ENCODE data around the gene RELN. TPM values are rescaled to one million over a fixed set of nuclear protein-coding genes. Genes with fewer than 3 reads are reported as not detected.

The RELN gene
- total and polyA plus RNA-seq, 9 of the 15 experiments (the other 6 are each of a cell fraction or from before 2014, with no cell fraction given): 12.9 to 43.2 (median 18.1) TPM

GRCh38 chr7:103989785-103990767 lies 618 bp upstream of the RELN start (continued):
- TF ChIP-seq ZNF444 (CRISPR knock-in tag; IDR thresholded peaks at IDR 0.05) (no peak), KDM2B (CRISPR knock-in tag; IDR thresholded peaks at IDR 0.05) (0 out of 2 replicates have a peak, but pooled peaks have one; percentile 74), CTCF (IDR thresholded peaks at IDR 0.05 in 2 of 3, conservative IDR thresholded peaks at IDR 0.05 in 1 of 3; ENCODE audit: insufficient read depth in 2 of 3, low read depth in 1 of 3, low read length in 3 of 3) (peak in 2 of 3 experiments; percentile 31 to 69; a peak in 4 of 6 replicates), HDAC2 (IDR thresholded peaks at IDR 0.05) (peak; percentile 57; the same call in 1 of the 2 replicates), ZFP1 (CRISPR knock-in tag; IDR thresholded peaks at IDR 0.05) (no peak), CXXC5 (CRISPR knock-in tag; IDR thresholded peaks at IDR 0.05) (peak; percentile 56), TCF15 (CRISPR knock-in tag; IDR thresholded peaks at IDR 0.05) (no peak), HMBOX1 (IDR thresholded peaks at IDR 0.05) (no peak), BHLHE40 (IDR thresholded peaks at IDR 0.05; ENCODE audit: low read length) (no peak), ZNF318 (IDR thresholded peaks at IDR 0.05; ENCODE audit: borderline replicate concordance in 1 of 2, low read depth in 1 of 2) (no peak), MTA1 (IDR thresholded peaks at IDR 0.05; ENCODE audit: borderline replicate concordance) (no peak), PML (IDR thresholded peaks at IDR 0.05; ENCODE audit: low read length) (0 out of 2 replicates have a peak, but pooled peaks have one; percentile 36), ZNF239 (CRISPR knock-in tag; IDR thresholded peaks at IDR 0.05) (no peak), HDAC8 (tag; IDR thresholded peaks at IDR 0.05) (no peak), RBBP5 (IDR thresholded peaks at IDR 0.05; ENCODE audit: borderline replicate concordance, insufficient read depth, low read length, poor library complexity, severe bottlenecking) (peak; percentile 45)
